PC-3 (cell line): ENCODE measurements around the gene FANCE. TPM values are rescaled to one million over a fixed set of nuclear protein-coding genes. Genes with fewer than 3 reads are reported as not detected.

ENCODE experiments used
- ATAC-seq: fragments of 200-7000 bp; cut with Tn5 transposase; 2 replicates; pipeline ENCODE4 v1.9.1; 2020; ENCODE audit warnings: mild to moderate bottlenecking, moderate library complexity
- Bru-seq: library from RNA; stranded (reverse); fragments of 400-500 nt; gene quantifications from one replicate; lab custom pipeline; 2021; lab: Mats Ljungman, UMichigan
- BruChase-seq, 2 experiments: library from RNA; stranded (reverse); fragments of 400-500 nt; gene quantifications; one replicate each; lab custom pipeline; 2021; lab: Mats Ljungman, UMichigan
- BruUV-seq: library from RNA; stranded (reverse); fragments of 400-500 nt; replicated peaks from 2 replicates; lab custom pipeline; 2021; lab: Mats Ljungman, UMichigan
- CTCF ChIA-PET: fragments of 300-600 bp; sonication (Branson Sonifier 250); formaldehyde crosslinking; loops from one replicate; lab custom pipeline; 2022; ENCODE audit warnings: antibody characterized with exemption; lab: Charles Lee
- POLR2A ChIA-PET: fragments of 300-600 bp; sonication (Branson Sonifier 250); formaldehyde crosslinking; loops from one replicate; lab custom pipeline; 2022; ENCODE audit warnings: antibody characterized with exemption; ENCODE audit not compliant: unreplicated experiment; lab: Charles Lee
- DNase-seq: peaks from one replicate; pipeline ENCODE4 v3.0.0-alpha.2; 2015
- H2AFZ ChIP-seq: fragments of 300-600 bp; sonication (generic); 2 replicates; pipeline ENCODE4 v1.6.0; 2016; ENCODE audit warnings: antibody characterized with exemption, low read length
- H3F3A ChIP-seq: fragments of 300-600 bp; sonication (generic); one replicate; pipeline ENCODE4 v1.6.0; 2017; ENCODE audit warnings: antibody characterized with exemption, low read length, control low read depth, mild to moderate bottlenecking; ENCODE audit not compliant: unreplicated experiment
- H3K27ac ChIP-seq: fragments of 300-600 bp; sonication (generic); 2 replicates; pipeline ENCODE4 v1.5.1; 2016; ENCODE audit warnings: mild to moderate bottlenecking, low read length
- H3K27me3 ChIP-seq: fragments of 300-600 bp; sonication (generic); 2 replicates; pipeline ENCODE4 v1.6.1; 2016; ENCODE audit warnings: low read length, mixed read lengths
- H3K36me3 ChIP-seq: fragments of 300-600 bp; sonication (generic); 2 replicates; pipeline ENCODE4 v1.6.1; 2016; ENCODE audit warnings: low read depth, mixed run types, low read length, mixed read lengths
- H3K4me1 ChIP-seq: fragments of 300-600 bp; sonication (generic); 2 replicates; pipeline ENCODE4 v1.5.1; 2016; ENCODE audit warnings: low read length; ENCODE audit not compliant: insufficient read depth
- H3K4me2 ChIP-seq: fragments of 300-600 bp; sonication (generic); 2 replicates; pipeline ENCODE4 v1.6.0; 2016; ENCODE audit warnings: low read length
- H3K4me3 ChIP-seq: fragments of 300-600 bp; sonication (generic); 2 replicates; pipeline ENCODE4 v1.5.1; 2016; ENCODE audit warnings: mild to moderate bottlenecking, low read length, mixed read lengths
- H3K79me2 ChIP-seq: fragments of 300-600 bp; sonication (generic); 2 replicates; pipeline ENCODE4 v1.6.1; 2017; ENCODE audit warnings: low read length, mixed read lengths
- H3K9ac ChIP-seq: fragments of 300-600 bp; sonication (generic); 2 replicates; pipeline ENCODE4 v1.6.0; 2016; ENCODE audit warnings: mild to moderate bottlenecking, low read length
- H3K9me2 ChIP-seq: fragments of 300-600 bp; sonication (generic); replicated peaks from 2 replicates; pipeline ENCODE4 v1.6.1; 2016; ENCODE audit warnings: mixed run types, low read length, mixed read lengths
- H3K9me3 ChIP-seq: fragments of 300-600 bp; sonication (generic); 2 replicates; pipeline ENCODE4 v1.6.1; 2016; ENCODE audit warnings: low read length, mixed read lengths
- H4K20me1 ChIP-seq: fragments of 300-600 bp; sonication (generic); 2 replicates; pipeline ENCODE4 v1.6.1; 2016; ENCODE audit warnings: low read length, mixed read lengths
- EZH2 ChIP-seq: fragments of 300-600 bp; sonication (generic); IDR thresholded peaks from one replicate; pipeline ENCODE4 v1.6.1; 2017; ENCODE audit warnings: antibody characterized with exemption, mild to moderate bottlenecking, low read length; ENCODE audit not compliant: unreplicated experiment
- EZH2phosphoT487 ChIP-seq: fragments of 300-600 bp; sonication (generic); IDR thresholded peaks from 2 replicates; pipeline ENCODE4 v1.6.1; 2018; ENCODE audit warnings: mild to moderate bottlenecking, antibody characterized with exemption, low read length, borderline replicate concordance
- intact Hi-C: fragments of 100-400 bp; cut with micrococcal nuclease; formaldehyde crosslinking; loops from 2 replicates; pipeline ENCODE4 v1.9.0; 2023
- long read RNA-seq: library from polyadenylated mRNA; unstranded; transcript quantifications from one replicate; pipeline ENCODE4 v2.0.0, GENCODE V29; 2021; ENCODE audit not compliant: unreplicated experiment
- total RNA-seq: library from RNA; depleted of rRNA; stranded (reverse); fragments of >200 nt; gene quantifications from 2 replicates; pipeline ENCODE4 v1.2.3, GENCODE V29; 2014; rRNA removed
- TF ChIP-seq, protein P1 (sequence below): fragments of 300-600 bp; sonication (generic); conservative IDR thresholded peaks from 2 replicates; pipeline ENCODE4 v1.5.1; 2017; ENCODE audit warnings: antibody characterized with exemption, low read depth, mild to moderate bottlenecking, low read length

The FANCE gene, protein sequence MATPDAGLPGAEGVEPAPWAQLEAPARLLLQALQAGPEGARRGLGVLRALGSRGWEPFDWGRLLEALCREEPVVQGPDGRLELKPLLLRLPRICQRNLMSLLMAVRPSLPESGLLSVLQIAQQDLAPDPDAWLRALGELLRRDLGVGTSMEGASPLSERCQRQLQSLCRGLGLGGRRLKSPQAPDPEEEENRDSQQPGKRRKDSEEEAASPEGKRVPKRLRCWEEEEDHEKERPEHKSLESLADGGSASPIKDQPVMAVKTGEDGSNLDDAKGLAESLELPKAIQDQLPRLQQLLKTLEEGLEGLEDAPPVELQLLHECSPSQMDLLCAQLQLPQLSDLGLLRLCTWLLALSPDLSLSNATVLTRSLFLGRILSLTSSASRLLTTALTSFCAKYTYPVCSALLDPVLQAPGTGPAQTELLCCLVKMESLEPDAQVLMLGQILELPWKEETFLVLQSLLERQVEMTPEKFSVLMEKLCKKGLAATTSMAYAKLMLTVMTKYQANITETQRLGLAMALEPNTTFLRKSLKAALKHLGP
- 13.8 and 18.6 TPM in 2 replicates for total RNA-seq
- Bru-seq, nascent RNA, result percentile 51 among the genes with signal in this experiment
- percentile 58 among the genes with signal in this experiment for BruChase-seq, experiment 1, labeled RNA remaining after a 6-hour chase
- BruChase-seq, experiment 2, labeled RNA remaining after a 2-hour chase, result percentile 60 among the genes with signal in this experiment
- long read RNA-seq, transcript FANCE-201 (10 exons, 2,554 nt), result major isoform, 5 of 26 reads
- long read RNA-seq, partial matches to known transcripts, result 4 of 26 reads
- long read RNA-seq, other reads (novel, unspliced or antisense), result 17 of 26 reads

DNA sequence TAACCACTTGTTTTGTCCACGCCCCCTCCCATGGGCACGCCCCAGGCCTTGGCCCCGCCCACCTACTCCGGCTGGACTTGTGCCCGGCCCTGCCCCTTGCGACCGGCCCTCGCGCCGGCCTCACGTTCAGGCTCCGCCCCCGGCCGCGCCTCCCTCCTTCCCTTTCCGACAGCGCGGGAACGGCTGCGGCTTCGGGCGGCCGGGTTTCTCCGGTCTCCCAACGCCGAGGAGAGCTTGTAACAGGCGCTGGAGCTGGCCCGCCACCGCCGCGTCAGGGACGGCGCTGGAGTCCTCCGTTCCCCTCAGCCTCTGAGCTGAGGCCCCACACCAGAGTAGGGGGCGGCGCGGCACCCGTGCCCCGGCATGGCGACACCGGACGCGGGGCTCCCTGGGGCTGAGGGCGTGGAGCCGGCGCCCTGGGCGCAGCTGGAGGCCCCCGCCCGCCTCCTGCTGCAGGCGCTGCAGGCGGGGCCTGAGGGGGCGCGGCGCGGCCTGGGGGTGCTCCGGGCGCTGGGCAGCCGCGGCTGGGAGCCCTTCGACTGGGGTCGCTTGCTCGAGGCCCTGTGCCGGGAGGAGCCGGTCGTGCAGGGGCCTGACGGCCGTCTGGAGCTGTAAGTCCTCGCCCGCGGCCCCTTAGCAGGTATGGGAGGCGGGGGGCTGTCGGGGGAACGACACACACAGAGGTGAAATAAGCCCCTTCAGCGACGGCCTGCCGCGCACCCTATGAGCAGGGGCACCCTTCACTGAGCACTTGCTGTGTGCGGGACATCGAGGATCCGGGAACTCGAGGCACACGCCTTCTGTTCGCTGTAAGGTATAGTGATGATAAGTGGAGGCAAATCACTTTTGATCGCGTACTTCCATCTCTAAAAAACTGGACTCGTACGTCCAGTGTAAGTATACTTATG, at the start of gene FANCE:
FANCE (plus strand) TSS at position 156 of the 908 bp plus-strand sequence; CDS start at position 364, 208 bp downstream.
- Histone ChIP-seq H4K20me1 (no peaks in the 10 kb centered on the region), H3K79me2 (peaks cover 24% of the 10 kb centered on the region), H3F3A (no peaks in the 10 kb centered on the region), H3K4me3 (peak within 1 kb of the TSS; percentile 79), H3K27me3 (no peaks in the 10 kb centered on the region), H3K9ac (peak within 1 kb of the TSS; percentile 74), H3K4me2 (peak within 1 kb of the TSS; percentile 80), H3K9me2 (no peaks in the 10 kb centered on the region), H3K9me3 (no peaks in the 10 kb centered on the region), H3K36me3 (no peaks in the 10 kb centered on the region; the same call in 1 of the 2 replicates), H3K4me1 (peaks cover 19% of the 10 kb centered on the region), H3K27ac (no peak within 1 kb of the TSS), H2AFZ (peak within 1 kb of the TSS; percentile 66)
- DNase-seq (peak; percentile 95), ATAC-seq (peak; percentile 79)
- CTCF ChIA-PET, result interaction anchor here (0.8 to 1.1 kb wide), 4 partner anchors 15 to 111 kb away, joined by 3 to 7 read pairs (median 4); partner anchors contain the start of genes PPARD and RPL10A
- TF ChIP-seq EZH2 (no peak), EZH2phosphoT487 (no peak)
- TF ChIP-seq, protein P1, sequence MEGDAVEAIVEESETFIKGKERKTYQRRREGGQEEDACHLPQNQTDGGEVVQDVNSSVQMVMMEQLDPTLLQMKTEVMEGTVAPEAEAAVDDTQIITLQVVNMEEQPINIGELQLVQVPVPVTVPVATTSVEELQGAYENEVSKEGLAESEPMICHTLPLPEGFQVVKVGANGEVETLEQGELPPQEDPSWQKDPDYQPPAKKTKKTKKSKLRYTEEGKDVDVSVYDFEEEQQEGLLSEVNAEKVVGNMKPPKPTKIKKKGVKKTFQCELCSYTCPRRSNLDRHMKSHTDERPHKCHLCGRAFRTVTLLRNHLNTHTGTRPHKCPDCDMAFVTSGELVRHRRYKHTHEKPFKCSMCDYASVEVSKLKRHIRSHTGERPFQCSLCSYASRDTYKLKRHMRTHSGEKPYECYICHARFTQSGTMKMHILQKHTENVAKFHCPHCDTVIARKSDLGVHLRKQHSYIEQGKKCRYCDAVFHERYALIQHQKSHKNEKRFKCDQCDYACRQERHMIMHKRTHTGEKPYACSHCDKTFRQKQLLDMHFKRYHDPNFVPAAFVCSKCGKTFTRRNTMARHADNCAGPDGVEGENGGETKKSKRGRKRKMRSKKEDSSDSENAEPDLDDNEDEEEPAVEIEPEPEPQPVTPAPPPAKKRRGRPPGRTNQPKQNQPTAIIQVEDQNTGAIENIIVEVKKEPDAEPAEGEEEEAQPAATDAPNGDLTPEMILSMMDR, result no peak
- BruUV-seq, result no TSS peak
- POLR2A ChIA-PET, result interaction anchor here (0.7 kb wide), 1 partner anchor 14 kb away, joined by 4 read pairs; no protein-coding TSS in a partner anchor
- intact Hi-C loops, result loop anchor here (2.0 kb wide), 1 partner anchor 14 kb away; no protein-coding TSS in a partner anchor

DNA sequence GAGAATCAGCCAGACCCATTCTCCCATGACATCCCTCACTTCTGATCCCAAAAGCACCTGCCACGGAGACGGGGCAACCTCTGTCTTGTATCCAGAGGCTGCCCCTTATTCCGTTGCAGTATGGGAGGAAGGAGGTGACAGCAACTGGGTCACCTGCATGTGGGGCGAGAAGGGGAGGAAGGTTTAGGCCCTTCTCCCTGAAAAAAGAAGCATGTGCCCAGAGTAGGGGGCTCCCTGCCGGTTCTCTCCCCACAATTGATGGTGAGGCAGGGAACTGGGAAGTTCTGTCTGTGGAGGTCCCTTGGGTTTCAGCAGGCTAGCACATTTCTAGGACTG, 49.3 kb upstream of the FANCE start:
- ATAC-seq (no peak), DNase-seq (no peak)
- H3K9me3 ChIP-seq, result no peaks in the 10 kb centered on the region
- H3K9ac ChIP-seq, result peak overlapping the region; percentile 94
- no peak overlapping the region for H2AFZ ChIP-seq
- TF ChIP-seq, protein P1, result no peak
- TF ChIP-seq EZH2phosphoT487, result no peak
- no peak for TF ChIP-seq EZH2
- peaks cover 7% of the 10 kb centered on the region for H3F3A ChIP-seq
- peak overlapping the region; percentile 98 for H3K27ac ChIP-seq
- no peaks in the 10 kb centered on the region for H3K27me3 ChIP-seq
- no peaks in the 10 kb centered on the region for H4K20me1 ChIP-seq
- ChIA-PET POLR2A (no interaction called here), CTCF (no interaction called here)
- intact Hi-C loops, result no loop called here
- H3K4me2 ChIP-seq, result peak overlapping the region; percentile 65; the same call in 1 of the 2 replicates
- H3K9me2 ChIP-seq, result no peaks in the 10 kb centered on the region
- no TSS peak for BruUV-seq
- H3K36me3 ChIP-seq, result peaks cover 8% of the 10 kb centered on the region; the same call in 1 of the 2 replicates
- peaks cover 39% of the 10 kb centered on the region for H3K4me1 ChIP-seq
- peaks cover 43% of the 10 kb centered on the region for H3K79me2 ChIP-seq
- no peak overlapping the region for H3K4me3 ChIP-seq
